Prostate gland (tissue), 2 donors: ENCODE measurements around the gene KYAT1.

Source experiments
- CTCF ChIP-seq, 4 experiments: fragments of 200-600 bp in 2 of 4; fragments of 450-650 bp in 2 of 4; sonication (generic) in 2 of 4; IDR thresholded peaks; 1 replicate in 3 of 4; 2 replicates in 1 of 4; pipeline ENCODE4 v1.5.1; 2016 to 2019; ENCODE audit warnings: antibody characterized with exemption in 4 of 4, mild to moderate bottlenecking in 2 of 4, moderate library complexity in 2 of 4
- POLR2A ChIP-seq: fragments of 450-650 bp; IDR thresholded peaks from one replicate; pipeline ENCODE4 v1.6.1; 2016; ENCODE audit warnings: antibody characterized with exemption, mild to moderate bottlenecking
- POLR2AphosphoS5 ChIP-seq: sonication (generic); formaldehyde crosslinking; IDR thresholded peaks from one replicate; pipeline ENCODE4 v1.6.1; 2017; ENCODE audit warnings: antibody characterized with exemption

- no peak for TF ChIP-seq POLR2A
- TF ChIP-seq CTCF (IDR thresholded peaks at IDR 0.05): no peak
- TF ChIP-seq POLR2AphosphoS5: no peak
These were observed 89.6 kb downstream of the KYAT1 start for GRCh38 chr9:128792134-128792533.
